ELR (cell line): ENCODE results near the gene DIAPH2.

Experiments used
- DNase-seq: peaks from one replicate; pipeline ENCODE4 v3.0.0-alpha.2; 2015; ENCODE audit warnings: low read depth

Gene DIAPH2

GRCh38 chrX:96971812-96972211 is 287.2 kb downstream of the DIAPH2 start:
- DNase-seq = no peak

- DNase-seq = no peak
These were observed 294.3 kb downstream of the DIAPH2 start for GRCh38 chrX:96978906-96979305.

GRCh38 chrX:96979766-96980165 is 295.1 kb downstream of the DIAPH2 start:
- DNase-seq = no peak

DNA sequence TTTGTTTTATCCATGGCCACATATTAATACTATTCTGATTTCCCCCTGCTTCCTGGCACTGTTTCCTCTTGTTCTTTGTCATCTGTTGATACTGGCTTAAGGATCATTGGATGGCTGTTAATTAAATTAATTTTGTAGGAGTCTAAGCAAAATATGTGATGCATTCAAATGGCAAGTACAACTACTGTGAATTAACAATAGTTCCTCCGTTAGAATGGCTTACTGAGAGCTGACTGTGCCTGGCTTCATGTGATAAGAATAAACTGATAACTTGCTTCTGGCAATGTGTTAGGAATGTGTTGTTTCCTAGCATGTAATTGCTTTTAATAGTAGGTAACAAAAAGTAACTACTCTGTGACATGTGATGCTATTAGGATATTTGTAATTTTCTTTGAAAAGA is 297.5 kb downstream of the DIAPH2 start:
- DNase-seq = no peak

DNA sequence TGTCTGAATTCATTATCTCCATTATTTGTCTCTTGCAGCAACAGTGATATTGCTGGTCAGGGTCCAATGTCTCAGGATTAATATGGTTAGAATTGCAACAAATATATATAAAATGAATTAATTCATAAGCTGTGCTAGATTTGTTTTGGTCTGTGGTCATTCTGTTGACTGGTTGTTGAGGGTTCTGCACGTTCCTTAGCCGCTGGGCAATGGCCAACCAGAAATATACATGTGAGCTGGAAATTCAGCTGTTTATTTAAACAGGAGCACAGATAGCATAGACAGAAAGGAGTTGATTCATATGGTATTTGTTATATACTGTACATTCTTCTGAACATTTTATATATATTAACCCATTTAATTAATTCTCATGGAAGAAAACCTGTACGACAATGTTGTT is 299.9 kb downstream of the DIAPH2 start:
- no peak for DNase-seq

- no peak for DNase-seq
These were observed 300.4 kb downstream of the DIAPH2 start for GRCh38 chrX:96985046-96985445.

- DNase-seq = peak; percentile 56
These were observed 302.6 kb downstream of the DIAPH2 start for GRCh38 chrX:96987228-96987627.

GRCh38 chrX:96989830-96990571 is 305.4 kb downstream of the DIAPH2 start:
- no peak for DNase-seq

- no peak for DNase-seq
These were observed 309.5 kb downstream of the DIAPH2 start for GRCh38 chrX:96994093-96994492.

DNA sequence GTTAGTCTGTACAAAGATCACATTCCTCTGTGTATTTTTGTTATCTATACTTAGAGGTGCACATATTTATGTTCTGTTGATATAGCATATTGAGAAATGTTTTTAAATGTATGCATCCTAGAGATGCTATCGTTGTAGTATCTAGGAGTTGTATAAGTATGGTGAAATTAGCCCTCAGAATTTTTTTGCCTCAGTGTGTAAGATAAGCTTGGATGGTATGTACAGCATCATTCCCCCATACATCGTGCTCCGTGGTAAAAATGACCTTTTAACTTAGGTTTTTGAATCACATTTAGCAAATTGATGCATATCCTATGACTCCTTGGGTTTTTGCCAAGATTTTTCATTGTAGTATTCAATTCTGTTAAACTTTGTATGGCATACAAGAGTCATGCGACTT is 312.6 kb downstream of the DIAPH2 start:
- DNase-seq = peak; percentile 13

DNA sequence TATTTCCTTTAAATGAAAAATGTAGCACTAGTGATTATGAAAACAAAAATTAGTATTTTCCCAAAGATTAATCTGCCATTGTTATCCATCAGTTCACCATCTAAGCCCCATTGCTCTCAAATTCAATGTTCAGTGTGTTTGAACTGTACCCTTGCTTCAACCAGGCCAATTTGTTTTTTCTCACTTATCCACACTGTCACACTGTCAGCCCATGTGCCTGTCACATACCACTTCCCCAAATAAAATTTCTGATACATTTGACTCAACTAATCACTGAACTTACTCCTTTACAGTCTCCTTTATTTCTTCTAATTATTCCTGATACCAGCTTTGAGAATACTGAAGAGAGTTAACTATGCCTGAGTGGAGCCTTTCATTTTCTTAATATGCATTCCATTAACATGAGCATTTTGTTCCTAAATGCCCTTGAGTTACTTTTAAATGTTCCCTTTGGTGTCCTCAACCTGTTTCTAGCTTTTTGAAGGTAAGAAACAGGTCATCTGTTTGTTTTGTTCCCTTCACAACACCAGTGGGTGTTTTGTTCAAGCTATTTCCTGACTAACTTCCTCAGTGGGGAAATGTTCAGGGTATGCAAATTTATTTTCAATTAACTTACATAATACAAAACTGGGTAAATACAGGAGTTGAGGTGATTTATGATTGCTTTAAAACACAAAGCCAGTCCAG is 316.2 kb downstream of the DIAPH2 start:
- no peak for DNase-seq

DNA sequence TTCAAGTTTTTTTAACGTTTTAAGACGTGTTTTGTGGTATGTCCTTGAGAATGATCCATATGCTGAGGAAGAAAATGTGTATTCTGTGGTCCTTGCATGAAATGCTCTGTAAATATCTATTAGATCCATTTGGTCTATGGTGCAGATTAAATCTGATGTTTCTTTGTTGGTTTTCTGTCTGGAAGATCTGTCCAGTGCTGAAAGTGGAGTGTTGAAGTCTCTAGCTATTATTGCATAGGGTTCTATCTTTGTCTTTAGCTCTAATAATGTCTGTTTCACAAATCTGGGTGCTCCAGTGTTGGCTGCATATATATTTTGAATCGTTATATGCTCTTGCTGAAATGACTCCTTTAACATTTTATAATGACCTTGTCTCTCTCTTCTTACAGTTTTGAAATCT is 321.5 kb downstream of the DIAPH2 start:
- no peak for DNase-seq

GRCh38 chrX:97009391-97009790 is 324.7 kb downstream of the DIAPH2 start:
- no peak for DNase-seq

DNA sequence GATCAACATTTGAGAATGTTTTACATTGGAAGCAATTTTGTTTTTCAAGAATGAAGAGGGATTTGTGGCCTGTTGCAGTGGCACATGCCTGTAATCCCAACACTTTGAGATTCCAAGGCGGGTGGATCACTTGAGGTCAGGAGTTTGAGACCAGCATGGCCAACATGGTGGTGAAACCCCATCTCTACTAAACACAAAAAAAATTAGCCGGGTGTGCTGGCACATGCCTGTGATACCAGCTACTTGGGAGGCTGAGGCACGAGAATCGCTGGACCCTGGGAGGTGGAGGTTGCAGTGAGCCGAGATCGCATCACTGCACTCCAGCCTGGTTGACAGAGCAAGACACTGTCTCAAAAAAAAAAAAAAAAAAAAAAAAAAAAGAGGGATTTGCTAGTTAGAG is 326.9 kb downstream of the DIAPH2 start:
- DNase-seq = no peak

DNA sequence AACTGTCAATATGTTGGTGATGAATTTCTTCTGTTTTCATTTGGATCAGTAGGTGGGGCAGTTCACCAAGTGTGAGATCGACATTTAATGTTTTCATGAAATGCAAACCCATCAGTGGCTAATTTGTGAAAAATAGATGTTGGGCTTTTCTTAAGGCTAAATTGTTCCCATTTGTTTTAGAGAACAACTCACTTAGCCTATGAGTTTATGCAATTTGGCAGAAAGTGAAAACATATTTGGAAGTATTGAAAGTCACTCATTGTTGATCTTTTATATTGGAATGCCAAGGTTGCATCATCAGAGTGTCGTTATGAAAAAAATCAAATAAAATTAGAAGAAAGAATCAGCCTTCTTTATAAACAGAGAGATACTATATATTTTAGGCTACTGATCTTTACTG is 331.5 kb downstream of the DIAPH2 start:
- no peak for DNase-seq

DNA sequence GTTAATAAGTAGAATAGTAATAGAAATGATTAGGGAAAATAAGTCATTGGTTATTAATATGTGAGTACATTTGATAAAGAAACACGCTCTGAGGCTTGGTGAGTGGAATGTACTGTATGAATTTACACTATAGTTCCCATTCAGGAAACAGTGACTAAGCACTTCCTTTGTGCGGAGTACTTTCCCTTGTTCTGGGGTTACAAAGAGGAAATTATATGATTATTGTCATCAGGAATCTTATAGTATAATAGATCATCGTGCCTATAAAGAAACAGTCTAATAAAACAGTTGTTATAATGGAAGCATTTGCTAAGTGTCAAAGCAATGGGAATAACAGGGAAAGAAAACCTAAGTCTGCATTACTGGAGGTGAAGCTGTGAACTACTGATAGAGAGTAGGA is 337.0 kb downstream of the DIAPH2 start:
- peak; percentile 46 for DNase-seq

GRCh38 chrX:97026406-97026805 is 341.8 kb downstream of the DIAPH2 start:
- peak; percentile 2 for DNase-seq

DNA sequence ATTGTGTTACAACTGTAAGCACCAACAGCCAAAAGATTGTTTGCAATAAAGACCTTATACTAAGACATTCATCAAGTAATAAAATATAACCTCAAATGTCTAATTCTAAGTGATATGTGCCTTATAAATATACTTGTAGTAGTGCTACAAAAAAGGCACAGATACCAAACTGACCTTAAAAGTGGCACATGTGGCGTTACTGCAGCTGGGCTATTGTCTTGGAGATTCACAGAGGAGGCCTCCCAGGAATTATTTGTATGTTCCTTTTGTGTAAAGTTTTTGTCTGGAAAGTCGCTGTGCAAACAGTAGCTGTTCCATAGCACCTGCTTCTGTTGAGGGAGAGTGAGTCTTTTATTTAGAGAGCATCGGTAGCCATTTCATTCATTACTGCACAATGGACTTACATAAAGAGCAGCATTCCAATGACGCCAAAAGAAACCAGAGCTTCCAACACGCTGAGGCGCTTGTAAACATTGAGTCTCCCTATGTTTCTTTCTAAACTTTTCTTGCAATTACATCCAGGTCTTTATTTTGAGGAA is 342.8 kb downstream of the DIAPH2 start:
- no peak for DNase-seq

DNA sequence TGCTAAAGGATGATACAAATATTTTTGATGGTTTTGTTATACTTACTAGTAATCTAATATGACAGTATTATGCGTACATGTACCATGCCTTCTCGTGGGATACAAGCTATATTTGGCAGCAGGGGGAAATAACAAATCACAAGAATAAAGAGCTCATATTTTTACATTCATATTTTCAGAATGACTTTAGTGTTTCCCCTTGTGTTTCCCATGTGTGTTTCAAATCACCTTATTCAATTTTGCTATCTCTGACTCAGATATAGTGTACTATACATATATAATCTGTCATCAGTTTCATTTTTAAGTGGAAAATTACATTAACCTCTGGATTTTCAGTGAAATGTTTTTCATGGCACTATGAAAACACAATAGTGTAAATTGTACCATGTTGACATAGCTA is 345.8 kb downstream of the DIAPH2 start:
- DNase-seq = no peak

DNA sequence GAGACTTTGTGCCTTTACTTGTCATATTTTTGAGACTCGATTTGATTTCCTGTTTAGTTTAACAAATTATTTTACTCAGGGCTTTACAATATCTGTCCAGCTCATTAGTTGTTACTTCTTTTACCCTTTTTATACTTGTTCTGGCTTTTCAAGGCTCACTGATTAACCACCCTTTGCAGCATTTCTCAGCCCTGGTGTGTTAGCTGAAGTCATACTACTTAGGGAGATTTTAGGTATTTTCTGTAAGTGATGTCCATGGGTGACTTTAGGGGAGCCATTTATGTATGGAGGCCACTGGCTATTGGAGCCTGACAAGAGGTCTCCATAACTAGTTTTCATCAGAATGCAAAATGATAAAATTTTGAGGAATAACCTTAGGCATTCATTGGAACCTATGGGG is 346.3 kb downstream of the DIAPH2 start:
- DNase-seq = no peak

- no peak for DNase-seq
These were observed 354.9 kb downstream of the DIAPH2 start for GRCh38 chrX:97039363-97040029.

DNA sequence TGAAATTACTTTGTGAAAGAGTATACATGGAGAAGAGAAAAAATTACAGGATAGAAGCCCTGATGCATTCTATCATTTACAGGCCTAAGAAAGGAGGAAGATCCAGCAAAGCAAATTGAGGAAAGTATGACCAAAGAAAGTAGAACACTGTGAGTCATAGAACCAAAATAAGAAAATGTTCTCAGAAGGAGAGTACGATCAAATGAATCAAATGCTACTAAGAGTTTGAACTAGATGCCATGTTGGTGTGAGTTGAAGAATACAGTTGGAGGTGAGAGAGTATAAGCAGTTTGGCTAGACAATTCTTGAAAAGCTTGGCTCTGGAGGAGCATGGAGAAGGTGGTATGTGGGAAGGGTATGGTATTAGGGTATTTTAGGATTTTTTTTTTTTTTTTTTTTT is 360.8 kb downstream of the DIAPH2 start:
- DNase-seq = no peak

- no peak for DNase-seq
These were observed 362.2 kb downstream of the DIAPH2 start for GRCh38 chrX:97046867-97047266.
